AG09309 (cell line): Measurements from ENCODE around the gene PCBP2.

Experiments used
- DNase-seq: peaks from one replicate; pipeline ENCODE4 v3.0.0-alpha.2; 2010; ENCODE audit warnings: low read depth
- H3K4me3 ChIP-seq: 2 replicates; pipeline ENCODE4 v1.5.1; 2011; ENCODE audit warnings: mild to moderate bottlenecking, low read depth, low read length, moderate library complexity; ENCODE audit not compliant: control insufficient read depth
- TF ChIP-seq, protein P1 (sequence below): IDR thresholded peaks from 2 replicates; pipeline ENCODE4 v1.5.1; 2011; ENCODE audit warnings: mild to moderate bottlenecking, low read depth, low read length, inconsistent platforms; ENCODE audit not compliant: insufficient read depth, control insufficient read depth; ENCODE audit errors: missing control alignments

Gene PCBP2

DNA sequence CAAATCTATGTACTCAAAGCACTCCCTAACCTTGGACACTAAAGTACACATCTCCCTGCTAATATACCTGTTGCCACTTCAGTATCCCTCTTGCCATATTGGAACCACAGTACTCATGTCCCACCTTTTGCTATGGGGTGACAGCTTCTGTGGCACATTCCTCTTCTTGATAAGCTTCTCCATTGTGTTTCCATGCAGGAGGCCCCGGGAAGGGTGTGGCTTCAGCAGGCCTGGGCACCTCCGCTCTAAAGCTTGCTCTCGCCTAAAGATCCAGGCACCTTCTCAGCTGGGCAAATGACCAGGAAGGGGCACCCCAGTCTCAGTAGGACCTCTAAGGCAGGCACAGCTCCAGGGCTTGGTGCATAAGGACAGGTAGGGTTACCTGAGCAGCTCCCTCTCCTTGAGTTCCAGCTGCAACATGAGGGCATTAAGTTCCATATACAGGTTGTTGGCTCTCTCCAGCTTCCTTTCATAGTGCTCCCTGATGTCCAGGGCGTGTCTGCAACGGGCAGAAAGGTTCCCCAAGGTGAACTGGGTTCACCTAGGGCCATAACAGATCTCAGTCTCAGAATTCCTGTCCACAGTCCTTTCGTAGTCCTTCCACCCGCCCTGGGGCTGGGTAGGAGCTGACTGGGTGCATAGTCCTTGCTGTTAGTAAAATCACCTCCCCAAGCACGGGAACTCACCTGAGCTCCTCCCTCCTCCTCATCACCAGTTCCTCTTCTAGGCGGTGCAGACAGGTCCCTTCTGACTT lies 31.5 kb downstream of the PCBP2 start:
- TF ChIP-seq, protein P1, sequence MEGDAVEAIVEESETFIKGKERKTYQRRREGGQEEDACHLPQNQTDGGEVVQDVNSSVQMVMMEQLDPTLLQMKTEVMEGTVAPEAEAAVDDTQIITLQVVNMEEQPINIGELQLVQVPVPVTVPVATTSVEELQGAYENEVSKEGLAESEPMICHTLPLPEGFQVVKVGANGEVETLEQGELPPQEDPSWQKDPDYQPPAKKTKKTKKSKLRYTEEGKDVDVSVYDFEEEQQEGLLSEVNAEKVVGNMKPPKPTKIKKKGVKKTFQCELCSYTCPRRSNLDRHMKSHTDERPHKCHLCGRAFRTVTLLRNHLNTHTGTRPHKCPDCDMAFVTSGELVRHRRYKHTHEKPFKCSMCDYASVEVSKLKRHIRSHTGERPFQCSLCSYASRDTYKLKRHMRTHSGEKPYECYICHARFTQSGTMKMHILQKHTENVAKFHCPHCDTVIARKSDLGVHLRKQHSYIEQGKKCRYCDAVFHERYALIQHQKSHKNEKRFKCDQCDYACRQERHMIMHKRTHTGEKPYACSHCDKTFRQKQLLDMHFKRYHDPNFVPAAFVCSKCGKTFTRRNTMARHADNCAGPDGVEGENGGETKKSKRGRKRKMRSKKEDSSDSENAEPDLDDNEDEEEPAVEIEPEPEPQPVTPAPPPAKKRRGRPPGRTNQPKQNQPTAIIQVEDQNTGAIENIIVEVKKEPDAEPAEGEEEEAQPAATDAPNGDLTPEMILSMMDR: no peak
- no peak for DNase-seq
- H3K4me3 ChIP-seq: no peak overlapping the region

DNA sequence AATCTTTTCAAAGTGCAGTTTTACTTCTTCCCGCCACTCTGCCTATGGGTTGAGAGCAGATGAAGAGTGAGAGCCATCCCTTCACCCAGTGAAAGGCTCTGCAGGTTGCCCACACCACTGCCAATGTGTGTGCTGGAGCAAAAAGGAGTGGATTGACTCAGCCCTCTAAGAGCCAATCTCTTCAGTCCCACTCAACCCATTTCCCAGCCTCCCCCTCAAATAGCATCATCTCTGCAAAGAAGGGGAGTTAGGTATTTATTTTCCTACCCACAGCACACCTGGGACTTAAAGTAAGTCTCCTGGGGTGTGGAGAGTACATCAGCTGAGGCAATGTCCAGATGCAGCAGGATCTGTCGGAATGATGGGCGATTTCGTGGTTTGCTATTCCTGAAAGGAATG lies 32.1 kb downstream of the PCBP2 start:
- TF ChIP-seq, protein P1: no peak
- DNase-seq: no peak
- H3K4me3 ChIP-seq: no peak overlapping the region

DNA sequence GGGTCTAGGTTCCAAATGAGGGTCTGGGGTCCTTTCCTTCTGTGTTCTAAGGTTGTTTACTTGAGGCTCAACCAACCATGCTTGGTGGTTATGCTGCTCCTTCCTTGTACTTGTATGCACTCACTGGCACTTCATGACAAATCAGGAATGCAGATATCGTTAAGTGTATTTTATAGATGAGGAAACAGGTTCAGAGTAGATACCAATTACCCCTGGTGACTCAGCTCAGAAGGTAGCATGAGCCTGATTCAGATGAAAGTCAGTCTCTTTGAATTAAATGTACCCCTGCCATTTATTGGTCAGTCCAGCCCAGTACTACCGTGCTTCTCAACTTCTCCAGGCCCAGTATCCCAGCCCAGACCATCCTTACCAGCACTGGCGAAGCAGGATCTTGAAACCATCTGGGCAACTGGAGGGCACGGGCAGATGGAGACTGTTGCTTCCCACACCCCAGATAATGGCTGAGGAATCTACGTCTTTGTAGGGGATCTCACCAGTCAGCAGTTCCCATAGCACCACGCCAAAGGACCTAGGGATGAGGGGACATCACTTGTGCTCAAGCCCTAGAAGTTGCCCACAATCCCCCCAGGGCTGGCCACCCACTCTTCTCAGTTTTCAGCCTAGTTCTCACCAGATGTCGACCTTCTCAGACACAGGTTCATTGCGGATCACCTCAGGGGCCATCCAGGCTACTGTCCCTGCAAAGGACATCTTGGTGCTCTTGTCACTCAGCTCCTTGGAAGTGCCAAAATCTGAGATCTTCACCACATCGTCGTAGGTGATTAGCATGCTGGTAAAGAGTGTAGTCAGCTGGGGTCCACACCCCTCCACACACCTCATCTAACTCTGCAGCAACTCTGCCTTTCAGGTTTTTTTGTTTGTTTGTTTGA lies 33.0 kb downstream of the PCBP2 start:
- no peak overlapping the region for H3K4me3 ChIP-seq
- TF ChIP-seq, protein P1: no peak
- no peak for DNase-seq

DNA sequence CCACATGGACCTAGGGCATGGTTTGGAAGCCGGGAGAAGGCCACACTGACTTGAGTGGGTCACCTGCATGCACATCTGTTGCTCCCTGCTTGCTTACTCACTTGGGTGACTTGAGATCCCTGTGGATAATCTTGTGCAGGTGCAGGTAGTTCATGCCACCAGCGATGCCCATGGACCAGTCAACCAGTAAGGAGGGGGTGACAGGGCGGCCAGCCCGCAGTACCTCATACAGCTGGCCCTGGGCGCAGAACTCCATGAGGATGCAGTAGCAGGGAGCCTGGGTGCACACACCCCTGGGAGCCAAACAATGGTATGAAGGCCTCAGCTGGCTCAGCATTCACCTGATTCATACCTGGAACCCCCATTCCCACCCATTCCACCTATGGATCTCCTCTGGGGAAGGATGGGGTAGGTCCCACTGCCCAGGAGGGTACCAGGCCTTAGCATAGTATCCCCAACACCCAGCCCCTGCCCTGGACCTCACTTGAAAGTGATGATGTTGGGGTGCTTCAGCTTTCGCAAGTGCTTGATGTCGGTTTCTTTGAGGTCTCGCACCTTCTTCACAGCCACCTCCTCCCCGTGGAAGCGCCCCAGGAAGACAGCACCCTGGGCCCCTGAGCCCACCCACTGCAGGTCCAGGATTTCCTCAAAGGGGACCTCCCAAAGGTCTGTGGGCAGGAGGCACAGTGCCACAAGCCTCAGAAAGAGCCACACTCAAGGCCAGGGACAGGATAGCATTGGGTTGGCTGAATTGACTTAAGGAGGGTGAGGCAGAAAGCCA lies 34.2 kb downstream of the PCBP2 start:
- TF ChIP-seq, protein P1: no peak
- H3K4me3 ChIP-seq: no peak overlapping the region
- DNase-seq: no peak

DNA sequence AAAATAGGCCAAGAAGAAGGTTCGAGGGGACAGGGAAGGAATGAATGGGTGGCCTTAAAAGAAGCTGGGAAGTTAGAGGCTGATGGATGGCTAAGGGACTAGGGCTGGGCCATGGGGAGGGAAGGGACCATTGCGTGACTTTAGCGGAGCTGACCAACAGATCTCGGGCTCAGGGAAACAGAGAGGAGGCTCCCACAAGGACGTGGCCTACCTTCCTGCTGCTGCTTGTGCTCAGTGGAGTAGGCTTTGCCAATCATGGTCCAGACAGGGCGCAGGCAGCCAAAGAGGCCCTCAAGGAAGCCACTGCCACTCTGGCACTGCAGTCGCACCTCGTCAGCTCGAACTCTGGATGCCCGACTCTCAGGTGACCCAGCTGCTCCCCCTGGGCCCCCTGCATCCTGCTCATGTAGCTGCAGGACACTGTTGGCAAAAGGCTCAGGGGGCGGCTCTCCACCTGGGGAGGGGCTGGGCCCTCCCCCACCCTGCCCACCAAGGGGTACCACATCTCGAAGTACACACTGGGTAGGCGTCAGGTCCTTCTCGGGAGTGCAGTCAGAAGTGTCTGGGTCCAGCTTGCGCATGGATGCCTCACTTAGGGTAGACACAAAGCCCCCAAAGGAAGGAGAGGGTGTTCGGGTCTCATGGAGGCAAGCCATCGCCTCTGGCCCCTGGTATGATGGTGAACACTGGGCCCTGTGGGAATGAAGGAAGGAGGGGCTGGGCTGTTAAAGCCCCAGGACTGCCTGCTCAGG lies 35.0 kb downstream of the PCBP2 start:
- DNase-seq: no peak
- no peak overlapping the region for H3K4me3 ChIP-seq
- TF ChIP-seq, protein P1: no peak

DNA sequence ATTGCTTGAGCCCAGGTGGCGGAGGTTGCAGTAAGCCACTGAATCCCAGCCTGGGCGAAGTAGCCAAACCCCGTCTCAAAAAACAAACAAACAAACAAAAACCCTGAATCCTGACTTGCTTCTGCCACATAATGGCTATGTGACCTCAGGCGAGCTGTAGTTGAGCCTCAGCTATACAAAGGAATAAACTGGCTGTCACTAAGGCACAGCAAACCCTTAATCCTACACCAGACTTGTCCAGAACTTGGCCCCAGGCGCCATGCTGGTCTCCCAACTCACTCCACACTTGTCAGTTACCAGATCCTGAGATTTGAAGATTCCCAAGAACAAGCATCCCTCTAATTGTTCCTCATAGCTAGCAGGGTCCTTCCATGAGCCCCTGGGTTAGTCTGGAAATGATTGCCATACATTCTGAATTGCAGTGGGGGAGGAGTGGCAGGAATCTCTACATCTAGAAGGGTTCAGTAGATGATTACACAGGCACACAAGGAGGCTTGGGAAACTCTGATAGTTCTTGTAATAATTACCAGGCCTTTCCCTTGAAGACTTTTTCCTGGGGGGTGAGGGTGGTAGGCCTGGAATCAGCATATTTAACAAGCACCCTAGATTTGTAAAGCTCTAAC lies 37.5 kb downstream of the PCBP2 start:
- no peak for DNase-seq
- H3K4me3 ChIP-seq: no peak overlapping the region
- TF ChIP-seq, protein P1: no peak
